Left hindlimb (tissue), 1 donor: Measurements from ENCODE around the gene SYTL3.
"Not testable (repeated sequence)": the region's sequence is repeated elsewhere in the genome, so short reads cannot be mapped to it uniquely, and the experiment has no call there.

Experiments used
- DNase-seq: peaks from one replicate; pipeline ENCODE4 v3.0.0-alpha.2; 2018

Gene SYTL3

DNA sequence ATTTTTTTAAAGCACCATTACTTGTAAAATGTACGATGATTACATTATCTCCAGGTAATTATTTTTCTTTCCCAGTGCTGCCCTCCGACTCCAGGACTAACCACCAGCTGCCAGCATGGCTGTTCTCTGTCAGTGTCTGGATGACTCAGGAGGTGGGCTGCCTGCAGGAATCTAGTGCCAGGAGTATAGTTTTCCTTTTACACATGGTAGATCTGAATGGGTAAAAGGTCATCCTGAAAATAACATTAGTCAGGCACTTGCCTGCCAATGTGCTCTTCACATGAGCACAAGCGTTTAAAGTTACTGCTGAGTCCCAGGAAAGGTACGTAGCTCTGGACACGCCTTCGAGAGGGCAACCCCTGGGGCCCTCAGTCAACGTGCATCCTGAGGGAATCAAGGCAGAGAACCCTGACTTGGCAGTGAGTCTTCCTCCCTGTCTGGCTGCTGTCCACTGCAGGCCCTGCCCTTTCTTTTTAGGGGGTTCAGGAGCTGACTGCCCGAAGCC is 7.7 kb upstream of the SYTL3 start:
- no peak for DNase-seq

DNA sequence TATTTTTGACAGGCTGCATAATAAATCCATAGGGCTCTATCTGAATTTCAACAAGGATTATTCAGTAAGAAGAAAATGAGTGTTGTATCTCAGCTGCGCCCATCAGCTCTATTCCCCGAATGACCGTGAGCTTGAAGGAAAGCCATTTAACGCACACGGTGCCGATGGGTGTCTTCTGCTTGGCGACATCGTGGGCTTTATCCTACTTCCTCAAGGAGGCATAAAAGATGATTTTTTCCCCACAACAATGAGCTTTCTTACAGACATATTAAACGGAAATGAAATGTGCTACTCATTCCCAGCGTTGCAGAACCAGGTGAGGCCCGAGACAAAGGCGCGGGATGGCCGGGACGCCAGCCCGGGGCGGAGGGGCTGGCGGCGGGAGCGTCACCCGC is 6.0 kb upstream of the SYTL3 start:
- no peak for DNase-seq

DNA sequence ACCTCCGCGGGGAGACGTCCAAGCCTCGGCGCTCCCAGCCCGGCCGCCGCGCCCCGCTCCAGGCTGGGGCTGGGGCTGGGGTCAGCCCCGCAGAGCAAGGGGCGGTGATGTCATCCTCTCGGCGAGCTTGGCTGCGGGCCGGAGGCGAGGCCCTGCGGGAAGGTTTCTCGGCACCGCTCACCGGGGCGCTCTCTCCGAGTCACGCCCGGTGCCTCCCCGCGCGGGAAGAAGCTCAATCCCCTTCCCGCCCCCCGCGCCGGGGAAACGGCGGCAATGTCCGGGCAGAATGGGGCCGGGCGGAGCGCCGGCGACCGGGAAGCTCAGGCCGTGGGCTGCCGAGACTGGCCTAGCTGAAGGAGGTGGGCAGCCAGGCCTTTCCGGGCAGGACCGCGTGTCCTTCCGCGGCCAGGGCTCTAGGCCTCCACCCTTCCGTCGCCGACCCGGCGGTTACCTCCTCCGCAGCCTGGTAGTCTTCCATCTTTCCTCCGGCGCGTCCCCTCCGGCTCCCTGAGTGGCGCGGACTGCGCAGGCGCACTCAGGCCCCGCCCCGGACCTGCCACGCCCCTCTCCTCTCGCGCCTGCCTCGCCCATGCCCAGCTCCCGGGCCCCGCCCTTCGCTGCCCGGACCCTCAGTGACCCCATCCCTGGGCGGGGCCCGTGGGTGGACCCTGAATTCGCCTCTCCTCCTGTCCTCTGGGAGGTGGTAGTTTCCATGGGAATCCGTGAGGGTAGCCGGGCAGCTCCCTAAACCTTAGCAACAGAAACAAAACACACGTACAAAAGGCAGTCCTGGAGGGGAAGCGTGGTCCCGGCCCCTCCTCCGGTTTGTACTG is 5.4 kb upstream of the SYTL3 start, which contains the start of gene DYNLT1:
TSS of gene DYNLT1 (minus strand) at position 513 of the 833 bp plus-strand sequence. CDS start at position 478, 35 bp downstream.
- peak; percentile 96 for DNase-seq

DNA sequence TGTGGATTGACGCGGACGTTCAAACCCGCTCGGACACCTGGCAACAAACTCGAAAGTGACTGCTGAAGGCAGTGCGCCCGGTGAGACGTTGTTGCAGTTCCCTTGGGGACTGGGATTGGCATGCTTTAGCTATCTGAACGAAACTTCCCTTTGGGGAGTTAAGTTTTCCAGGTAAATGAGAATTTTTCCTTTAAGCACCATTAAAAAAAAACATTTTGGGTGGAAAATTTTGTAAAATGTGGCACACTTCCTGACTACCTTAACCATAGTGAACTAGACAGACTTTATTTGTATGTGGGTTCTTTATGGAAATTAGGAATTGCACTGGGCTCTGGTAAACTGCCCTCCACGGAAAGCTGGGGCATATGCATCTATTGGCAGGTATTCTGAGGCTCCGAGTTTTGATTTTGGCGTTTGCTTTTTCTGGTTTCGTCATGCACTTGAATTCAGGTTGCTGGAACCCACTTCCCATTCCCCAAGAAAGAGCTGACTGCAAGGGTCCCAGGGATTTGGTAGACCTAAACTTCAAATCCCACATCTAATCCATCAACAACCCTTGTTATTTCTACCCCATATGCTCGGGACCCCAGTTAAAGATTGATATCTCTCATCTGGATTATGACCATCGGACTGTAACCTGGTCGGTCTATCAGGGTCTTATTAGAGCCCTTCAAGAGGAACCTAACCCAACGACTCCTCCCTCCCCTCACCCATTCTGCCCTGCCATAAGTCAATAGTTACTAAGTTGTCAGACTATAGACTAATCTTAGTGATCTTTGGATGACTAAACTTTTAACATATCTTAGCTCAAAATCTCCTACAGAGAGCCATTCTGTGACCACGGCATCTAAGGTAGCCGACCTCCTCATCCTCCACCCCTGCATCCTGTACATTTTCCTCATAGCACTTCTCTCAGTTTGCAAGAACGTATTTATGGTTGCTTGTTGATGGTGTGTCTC is 4.5 kb upstream of the SYTL3 start:
- DNase-seq: no peak

DNA sequence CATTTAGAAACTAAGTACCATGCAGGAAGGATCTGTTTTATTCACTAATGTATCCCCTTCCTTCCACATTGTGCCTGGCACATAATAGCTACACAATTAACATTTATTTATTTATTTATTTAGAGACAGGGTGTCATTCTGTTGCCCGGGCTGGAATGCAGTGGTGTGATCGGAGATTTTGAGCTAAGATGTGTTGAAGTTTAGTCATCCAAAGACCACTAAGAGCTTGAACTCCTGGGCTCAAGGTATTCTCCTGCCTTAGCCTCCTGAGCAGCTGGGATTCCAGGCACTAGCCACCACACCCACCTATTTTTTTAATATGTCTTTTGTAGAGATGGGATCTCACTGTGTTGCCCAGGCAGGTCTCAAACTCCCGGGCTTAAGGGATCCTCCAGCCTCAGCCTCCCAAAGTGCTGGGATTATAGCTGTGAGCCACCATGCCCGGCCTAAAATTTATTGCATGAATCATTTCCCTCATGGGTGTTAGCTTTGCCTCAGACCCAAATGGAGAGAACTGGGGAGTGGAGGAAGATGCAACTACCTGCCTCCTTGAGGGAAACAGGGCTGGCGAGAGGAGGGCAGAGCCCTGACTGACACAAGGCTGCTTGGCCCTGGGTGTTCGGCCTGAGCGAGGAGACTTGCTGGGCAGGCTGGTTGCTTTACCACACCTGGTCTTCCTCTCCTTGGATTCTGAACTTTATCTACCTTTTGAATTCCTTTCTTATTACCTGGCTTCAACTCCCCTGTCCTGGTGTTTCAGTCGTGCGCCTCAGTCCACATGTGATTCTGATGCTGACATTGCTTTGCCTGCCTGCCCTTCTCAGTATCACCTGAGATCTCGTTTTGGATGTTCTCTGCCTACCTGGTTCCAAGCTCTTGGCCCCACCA is 3.6 kb upstream of the SYTL3 start:
- DNase-seq: no peak

DNA sequence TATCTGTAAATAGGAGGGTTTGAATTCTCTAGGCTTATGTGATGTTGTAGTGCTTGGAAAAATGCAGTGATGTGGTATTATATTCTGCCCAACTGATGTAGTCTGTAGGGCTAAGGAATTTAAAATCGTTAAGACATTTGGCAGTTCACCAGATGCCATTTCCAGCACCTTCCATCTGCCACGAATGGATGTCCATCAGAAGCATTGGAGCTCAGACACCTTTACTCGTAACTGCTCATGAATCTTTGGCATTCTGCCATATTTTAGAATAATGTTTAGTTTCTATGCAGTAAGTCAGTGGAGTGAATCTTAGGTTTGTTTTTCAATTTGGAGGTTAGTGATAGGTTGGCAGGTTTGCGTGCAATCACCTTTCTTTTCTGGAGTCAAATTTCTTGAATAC is 2.4 kb upstream of the SYTL3 start:
- DNase-seq: no peak

DNA sequence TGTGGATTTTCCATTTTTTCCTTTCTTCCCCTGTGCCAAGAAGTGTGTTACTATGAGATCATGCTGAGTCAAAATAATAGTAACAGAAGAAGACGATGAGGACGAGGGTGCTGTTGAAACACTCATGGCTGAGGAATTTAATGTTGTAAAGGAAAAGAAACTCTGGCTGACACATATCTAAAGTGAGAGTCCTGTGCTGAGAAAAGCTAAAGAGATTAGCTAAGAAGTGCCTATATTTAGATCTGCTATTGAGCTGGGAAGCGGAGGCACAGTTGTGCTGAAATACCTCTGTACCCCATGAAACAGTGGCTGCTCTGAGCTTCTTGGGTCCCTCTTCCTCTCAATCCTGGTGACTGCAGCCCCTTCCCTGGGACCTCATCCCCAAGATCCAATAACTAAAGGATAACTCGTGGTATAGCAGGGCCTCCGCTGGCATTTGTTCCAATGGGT is 1.1 kb upstream of the SYTL3 start:
- DNase-seq: no peak

DNA sequence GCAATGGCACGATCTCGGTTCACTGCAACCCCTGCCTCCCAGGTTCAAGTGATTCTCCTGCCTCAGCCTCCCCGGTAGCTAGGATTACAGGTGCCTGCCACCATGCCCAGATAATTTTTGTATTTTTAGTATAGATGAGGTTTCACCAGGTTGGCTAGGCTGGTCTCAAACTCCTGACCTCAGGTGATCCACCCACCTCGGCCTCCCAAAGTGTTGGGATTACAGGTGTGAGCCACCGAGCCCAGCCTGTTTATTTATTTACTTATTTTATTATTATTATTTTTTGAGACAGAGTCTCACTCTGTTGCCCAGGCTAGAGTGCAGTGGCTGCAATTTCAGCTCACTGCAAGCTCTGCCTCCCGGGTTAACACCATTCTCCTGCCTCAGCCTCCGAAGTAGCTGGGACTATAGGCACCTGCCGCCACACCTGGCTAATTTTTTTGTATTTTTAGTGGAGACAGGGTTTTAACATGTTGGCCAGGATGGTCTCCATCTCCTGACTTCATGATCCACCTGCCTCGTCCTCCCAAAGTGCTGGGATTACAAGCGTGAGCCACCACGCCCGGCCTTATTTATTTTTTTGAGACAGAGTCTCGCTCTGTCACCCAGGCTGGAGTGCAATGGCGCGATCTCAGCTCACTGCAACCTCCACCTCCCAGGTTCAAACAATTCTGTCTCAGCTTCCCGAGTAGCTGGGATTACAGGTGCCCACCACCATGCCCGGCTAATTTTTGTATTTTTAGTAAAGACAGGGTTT is 2.3 kb downstream of the SYTL3 start:
- not testable (repeated sequence) for DNase-seq

DNA sequence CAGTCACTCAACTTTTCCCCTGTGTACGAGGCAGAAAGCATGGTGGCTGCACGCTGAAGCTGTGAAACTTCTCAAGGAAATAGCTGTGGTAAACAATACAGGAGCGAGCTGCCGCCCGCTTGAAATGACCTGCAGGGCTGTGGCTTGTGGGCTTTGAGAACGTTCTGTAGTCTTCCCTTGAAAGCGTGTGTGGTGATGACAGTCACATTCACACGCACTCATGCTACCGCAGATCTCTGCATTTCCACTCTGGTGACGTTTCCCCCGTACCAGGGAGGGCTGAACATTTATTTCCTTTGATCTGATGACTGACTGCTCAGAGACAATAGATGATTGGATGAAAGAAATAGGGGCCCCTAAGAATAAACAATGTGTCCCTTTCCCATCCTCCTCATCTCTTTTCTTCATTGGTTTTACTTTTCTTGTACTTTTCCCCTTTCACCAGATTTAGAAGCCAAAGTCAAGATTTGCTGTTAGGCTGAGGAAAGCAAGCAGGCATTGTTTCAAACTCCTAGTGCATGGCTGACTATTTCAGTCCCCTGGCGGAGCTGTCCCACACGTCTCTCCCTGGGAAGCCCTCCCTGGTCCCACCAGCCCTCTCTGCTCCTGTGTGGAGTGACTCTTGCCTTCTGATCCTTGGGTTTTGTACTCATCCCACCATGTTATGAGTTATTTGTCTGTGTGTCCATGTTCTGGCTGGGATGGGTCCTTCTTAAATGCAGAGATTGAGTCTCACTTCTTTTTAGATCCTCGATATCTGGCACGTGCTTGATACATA is 3.9 kb downstream of the SYTL3 start:
- DNase-seq: no peak

DNA sequence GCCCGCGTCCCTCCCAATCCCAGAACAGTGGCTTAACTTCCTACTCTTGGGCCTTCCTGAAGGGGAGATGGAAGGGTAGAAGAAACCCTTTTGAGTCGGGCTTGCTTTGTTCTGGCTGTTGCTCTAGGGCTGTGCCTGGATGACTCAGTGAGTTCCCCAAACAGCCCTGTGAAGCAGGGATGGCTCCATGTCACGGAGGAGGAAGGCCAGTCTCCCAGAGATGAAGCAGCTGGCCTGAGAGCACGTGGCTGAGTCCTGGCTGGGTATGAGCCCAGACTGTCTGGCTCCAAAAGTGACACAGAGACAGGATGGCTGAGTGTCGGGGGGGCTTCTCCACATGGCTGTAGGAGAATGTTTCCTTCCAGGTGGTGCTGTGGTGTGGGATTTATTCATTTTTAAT is 4.6 kb downstream of the SYTL3 start:
- peak; percentile 71 for DNase-seq

DNA sequence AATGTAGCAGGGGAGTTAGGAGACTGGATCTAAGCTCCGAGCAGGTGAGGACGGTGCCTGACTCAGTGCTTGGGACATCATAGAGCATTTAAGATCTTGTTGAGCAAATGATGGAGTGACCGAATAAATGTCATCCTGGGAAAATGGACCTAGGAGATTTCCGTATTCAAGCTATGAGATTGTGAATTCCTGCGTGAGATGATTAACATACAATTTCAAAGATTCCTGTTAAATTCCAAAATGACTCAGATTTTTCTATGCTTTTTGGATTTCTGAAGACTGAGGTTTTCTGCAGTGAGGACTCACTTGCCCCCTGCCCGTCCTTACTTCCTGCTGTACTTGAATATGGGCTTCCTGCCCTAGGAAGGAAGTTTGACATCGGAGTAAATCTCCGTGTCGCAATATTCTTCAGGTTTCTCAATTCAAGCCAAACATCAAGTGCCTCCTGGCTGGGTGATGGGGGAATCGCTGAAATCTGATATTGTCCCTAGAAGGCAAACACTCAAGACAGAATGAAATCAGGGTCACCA is 5.2 kb downstream of the SYTL3 start:
- no peak for DNase-seq

DNA sequence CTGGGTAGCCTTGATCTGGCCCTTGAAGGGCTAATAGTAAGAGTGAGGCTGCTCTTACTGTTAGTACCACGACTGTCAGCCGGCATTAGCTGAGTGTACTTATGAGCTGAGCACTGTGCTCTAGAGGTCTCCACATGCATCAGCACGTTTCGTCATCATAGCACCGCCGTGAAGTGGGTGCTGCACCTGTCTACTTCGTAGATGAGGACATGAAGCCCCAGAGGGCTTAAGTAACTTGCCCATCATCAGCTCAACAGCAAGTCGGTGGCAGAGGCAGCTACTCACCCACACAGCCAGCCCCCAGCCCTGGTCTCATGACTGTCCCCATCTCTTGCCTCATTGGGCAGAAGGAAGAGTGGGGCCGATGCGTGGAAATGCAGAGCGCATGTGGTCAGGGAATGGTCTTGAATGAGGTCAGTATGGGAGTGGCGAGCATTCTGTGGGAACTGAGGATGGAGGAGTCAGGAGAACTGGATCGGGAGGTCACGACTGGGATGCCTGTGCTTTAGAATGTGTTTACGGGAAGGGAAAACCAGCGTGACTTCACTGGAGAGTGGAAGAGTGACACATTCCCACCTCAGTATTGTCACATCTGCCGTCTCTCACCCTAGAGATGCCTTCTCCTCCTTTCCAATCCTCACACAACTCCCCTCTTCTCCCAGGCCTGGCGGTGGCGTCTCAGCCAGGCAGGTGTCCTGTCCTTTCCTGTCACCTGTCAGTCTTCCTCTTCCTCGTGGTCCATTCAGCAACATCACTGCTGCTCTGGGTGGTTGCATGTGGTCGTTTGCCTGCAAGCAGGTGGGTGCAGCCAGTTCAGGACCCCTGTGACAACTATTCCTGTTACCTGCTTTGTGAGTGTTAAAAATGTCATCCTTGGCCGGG is 6.0 kb downstream of the SYTL3 start:
- DNase-seq: no peak

DNA sequence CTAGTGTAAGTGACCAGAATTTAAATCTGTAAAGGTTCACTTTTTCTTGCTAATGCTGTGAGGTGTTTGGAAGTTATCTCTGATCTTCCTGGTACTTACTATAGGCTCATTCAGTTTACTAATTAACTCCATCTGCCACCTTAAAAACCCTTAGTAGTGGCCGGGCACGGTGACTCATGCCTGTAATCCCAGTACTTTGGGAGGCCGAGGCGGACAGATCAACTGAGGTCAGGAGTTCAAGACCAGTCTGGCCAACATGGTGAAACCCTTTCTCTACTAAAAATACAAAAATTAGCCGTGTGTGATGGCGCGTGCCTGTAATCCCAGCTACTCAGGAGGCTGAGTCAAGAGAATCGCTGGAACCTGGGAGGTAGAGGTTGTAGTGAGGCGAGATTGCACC is 7.1 kb downstream of the SYTL3 start:
- not testable (repeated sequence) for DNase-seq

DNA sequence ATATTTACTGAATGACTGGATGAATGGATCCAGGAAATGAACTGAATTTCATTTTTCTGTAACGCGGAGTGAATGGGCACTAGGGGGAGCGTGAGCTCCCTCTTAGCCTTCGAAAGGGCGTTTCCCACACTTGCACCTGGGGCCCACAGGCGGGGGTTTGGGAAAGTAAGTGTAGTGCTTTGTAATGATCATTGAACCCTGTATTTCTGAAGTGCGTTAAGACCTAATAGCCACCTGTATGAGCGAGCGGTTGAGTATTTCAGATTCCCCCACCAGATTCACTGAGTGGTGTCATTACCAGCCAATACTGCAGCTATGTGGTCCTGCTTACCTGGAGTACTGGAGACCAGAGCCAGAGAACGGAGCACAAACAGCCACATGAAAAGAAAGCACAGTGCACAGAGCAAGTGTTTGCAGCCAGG is 10.5 kb downstream of the SYTL3 start:
- no peak for DNase-seq

DNA sequence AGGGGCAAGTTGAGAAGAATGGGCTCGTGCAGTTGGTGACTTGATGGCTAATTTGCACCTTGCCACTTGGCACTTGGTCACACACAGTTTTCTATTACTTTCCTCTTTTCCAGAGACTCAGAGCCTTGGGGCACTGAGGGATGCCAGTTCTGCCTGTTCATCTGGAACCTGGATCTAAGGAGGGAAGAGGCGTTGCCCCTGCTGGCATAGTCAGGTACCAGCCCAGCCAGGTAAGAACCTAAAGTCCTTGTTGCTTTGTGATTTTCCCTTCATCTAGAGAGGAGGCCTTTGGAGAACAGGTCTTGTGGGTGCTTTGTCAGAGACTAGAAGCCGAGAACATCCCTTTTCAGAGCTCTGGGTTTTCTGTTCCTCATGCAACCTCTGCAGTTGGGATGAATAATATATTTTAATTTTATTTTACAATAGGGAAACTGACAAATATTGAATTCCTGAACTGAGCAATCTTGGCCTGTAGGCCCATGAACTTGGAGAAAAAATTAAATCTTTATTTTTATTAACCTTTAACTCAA is 11.4 kb downstream of the SYTL3 start:
- no peak for DNase-seq

DNA sequence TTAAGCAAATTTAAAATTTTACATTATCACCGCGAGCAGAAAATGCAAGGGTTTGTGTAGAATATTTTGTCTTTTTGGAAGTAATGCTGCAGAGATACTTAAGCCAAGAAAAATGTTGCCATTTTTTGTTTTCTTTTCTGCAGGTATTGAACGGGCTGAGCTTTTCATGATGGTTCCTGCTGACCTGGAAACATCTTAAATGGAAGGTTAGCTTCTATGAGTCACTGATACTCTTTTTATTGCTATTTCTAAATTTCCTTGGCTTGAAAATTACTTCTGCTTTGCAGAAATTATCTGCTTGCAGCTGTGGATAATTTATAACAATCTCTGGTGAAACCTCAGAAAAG is 12.7 kb downstream of the SYTL3 start:
- DNase-seq: no peak

DNA sequence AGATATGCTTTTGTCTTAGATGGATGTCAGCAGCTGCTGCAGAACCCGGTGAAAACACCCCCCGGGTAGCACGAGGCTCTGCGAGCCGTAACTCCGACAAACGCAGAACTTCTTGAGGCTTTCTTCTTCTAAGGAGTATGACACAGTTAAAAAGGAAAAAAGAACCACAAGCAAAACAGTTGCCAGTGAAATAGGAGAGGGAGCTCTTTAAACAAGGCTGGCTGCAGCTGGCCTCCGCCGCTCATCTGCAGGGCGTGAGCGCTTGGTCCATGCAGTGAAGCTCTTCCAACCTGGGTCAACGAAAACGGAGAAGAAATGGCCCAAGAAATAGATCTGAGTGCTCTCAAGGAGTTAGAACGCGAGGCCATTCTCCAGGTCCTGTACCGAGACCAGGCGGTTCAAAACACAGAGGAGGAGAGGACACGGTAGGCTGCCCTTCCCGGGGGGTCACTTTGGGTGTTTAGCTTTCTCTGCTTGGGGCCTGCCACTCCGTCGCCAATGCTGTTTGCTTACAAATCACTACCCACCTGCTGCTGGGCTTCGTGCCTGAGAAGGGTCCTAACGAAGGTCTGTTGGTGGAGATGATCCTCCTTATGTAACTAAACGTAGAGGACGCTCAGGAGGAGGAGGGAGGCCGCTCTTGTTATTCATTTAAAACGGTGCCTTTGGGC is 13.2 kb downstream of the SYTL3 start:
- DNase-seq: peak; percentile 51

DNA sequence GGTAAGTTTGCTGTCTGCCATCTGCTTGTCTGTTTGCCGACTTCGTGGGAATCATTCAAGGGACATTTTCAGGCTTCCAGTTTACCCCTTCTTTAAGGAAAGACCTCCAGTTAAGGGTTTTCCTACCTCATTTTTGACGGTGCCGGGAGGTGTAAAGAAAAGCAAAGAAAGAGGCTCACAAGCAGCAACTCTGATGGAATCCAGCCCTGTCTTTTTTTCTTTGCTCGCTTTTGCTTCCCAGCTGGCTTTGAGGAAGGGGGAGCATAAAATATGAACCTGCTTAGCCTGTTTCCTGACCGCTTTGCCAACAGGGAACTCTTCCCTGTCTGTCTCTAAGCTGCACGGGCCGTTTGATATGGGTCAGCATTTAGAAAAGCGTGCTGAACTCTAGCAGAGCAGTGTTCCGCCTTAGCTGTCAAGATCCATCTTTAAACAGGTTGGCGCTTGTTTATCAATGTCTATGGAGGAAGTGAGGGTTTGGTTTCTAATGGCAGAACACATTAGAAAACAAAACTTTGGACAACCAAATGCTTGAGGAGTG is 13.8 kb downstream of the SYTL3 start:
- no peak for DNase-seq
